Measurements from ENCODE around the gene PLXNA4.

DNA sequence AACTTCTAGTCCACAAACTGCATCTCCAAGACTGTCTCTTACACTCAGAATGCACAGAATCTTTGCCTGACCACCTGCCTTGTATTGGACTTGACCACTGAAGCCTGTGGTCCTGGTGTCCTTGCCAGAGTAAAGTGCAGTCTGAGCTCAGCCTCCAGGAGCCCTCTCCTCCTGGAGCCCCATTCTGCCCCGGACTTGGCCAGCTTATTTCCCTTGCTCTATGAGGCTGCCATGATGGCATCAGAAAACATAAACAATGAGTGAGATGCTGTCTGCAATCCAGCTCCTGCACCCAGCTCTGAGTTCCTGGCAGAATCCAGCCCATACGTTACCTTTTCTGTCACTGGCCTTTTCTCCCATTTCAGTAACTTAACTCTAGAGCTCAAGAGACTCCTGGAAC, 494.6 kb downstream of the PLXNA4 start:
- TF ChIP-seq RCOR1 (IDR thresholded peaks at IDR 0.05; ENCODE audit: borderline replicate concordance in 1 of 2, low read depth in 2 of 2, low read length in 2 of 2) (no peak), POLR2A (conservative IDR thresholded peaks at IDR 0.05) (no peak), ZNF232 (CRISPR knock-in tag; IDR thresholded peaks at IDR 0.05) (no peak), RNF2 (IDR thresholded peaks at IDR 0.05) (no peak), EP300 (IDR thresholded peaks at IDR 0.05; ENCODE audit: low read length) (no peak), ZBTB7A (IDR thresholded peaks at IDR 0.05; ENCODE audit: borderline replicate concordance, control insufficient read depth, low read depth, low read length) (no peak), MECOM (CRISPR knock-in tag; IDR thresholded peaks at IDR 0.05) (no peak), CEBPB (tag; IDR thresholded peaks at IDR 0.05) (no peak), NFATC3 (IDR thresholded peaks at IDR 0.05) (no peak), TAF1 (IDR thresholded peaks at IDR 0.05; ENCODE audit: control insufficient read depth, extremely low read depth, insufficient read depth, low read length, severe bottlenecking) (no peak), KLF10 (CRISPR knock-in tag; IDR thresholded peaks at IDR 0.05) (no peak)
- TF ChIP-seq, protein P1, sequence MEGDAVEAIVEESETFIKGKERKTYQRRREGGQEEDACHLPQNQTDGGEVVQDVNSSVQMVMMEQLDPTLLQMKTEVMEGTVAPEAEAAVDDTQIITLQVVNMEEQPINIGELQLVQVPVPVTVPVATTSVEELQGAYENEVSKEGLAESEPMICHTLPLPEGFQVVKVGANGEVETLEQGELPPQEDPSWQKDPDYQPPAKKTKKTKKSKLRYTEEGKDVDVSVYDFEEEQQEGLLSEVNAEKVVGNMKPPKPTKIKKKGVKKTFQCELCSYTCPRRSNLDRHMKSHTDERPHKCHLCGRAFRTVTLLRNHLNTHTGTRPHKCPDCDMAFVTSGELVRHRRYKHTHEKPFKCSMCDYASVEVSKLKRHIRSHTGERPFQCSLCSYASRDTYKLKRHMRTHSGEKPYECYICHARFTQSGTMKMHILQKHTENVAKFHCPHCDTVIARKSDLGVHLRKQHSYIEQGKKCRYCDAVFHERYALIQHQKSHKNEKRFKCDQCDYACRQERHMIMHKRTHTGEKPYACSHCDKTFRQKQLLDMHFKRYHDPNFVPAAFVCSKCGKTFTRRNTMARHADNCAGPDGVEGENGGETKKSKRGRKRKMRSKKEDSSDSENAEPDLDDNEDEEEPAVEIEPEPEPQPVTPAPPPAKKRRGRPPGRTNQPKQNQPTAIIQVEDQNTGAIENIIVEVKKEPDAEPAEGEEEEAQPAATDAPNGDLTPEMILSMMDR (IDR thresholded peaks at IDR 0.05 in 2 of 3, conservative IDR thresholded peaks at IDR 0.05 in 1 of 3; ENCODE audit: insufficient read depth in 2 of 3, low read depth in 1 of 3, low read length in 3 of 3) = no peak
- TF ChIP-seq, protein P2, sequence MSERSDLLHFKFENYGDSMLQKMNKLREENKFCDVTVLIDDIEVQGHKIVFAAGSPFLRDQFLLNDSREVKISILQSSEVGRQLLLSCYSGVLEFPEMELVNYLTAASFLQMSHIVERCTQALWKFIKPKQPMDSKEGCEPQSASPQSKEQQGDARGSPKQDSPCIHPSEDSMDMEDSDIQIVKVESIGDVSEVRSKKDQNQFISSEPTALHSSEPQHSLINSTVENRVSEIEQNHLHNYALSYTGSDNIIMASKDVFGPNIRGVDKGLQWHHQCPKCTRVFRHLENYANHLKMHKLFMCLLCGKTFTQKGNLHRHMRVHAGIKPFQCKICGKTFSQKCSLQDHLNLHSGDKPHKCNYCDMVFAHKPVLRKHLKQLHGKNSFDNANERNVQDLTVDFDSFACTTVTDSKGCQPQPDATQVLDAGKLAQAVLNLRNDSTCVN (CRISPR knock-in tag; IDR thresholded peaks at IDR 0.05) = no peak
